Endothelial cell of hepatic sinusoid (primary cell): ENCODE data around the gene AFF3.
"Not testable (repeated sequence)": the region's sequence is repeated elsewhere in the genome, so short reads cannot be mapped to it uniquely, and the experiment has no call there.

ENCODE experiments used
- in situ Hi-C: cut with HindIII; loops from 2 replicates; pipeline ENCODE4 v1.10.0; 2017; ENCODE audit warnings: low sequenced_read_pairs

Gene AFF3

DNA sequence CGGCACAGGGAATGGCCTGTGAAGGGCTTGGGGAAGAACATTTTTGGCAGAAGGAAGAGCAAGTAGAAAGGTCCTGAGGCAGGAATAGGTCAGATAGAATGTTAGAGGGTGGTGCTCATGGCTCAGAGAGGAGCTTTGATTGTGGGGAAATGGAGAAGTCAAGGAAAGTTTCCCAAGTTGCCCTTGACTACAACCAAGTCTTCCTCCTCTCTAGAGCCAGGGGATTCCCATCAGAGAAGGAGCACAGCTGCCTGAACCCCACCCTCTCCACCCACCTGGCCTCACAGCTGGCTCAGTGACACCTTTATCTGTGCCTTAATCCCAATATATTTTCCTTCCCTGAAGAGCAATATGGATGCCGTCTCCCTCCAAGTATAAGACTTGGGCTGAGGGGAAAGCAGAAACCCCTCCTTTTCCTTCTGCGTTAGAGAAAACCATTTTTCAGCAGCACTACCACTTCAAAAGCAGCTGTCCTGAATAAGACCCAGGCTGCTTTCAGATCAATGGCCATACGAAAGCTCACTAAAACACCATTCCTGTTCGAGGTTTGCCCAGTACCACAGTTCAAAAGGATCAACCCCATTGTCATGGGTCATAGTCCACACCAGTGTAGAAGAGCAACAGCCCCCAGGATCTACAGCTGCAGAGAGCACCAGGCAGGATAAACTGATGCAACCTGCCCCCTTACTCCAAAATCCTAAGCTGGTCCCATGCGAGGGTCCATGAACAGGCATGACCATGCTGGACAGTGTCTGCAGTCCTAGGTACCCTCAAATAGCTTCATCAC, 199.6 kb downstream of the AFF3 start:
- in situ Hi-C loops = no loop called here

DNA sequence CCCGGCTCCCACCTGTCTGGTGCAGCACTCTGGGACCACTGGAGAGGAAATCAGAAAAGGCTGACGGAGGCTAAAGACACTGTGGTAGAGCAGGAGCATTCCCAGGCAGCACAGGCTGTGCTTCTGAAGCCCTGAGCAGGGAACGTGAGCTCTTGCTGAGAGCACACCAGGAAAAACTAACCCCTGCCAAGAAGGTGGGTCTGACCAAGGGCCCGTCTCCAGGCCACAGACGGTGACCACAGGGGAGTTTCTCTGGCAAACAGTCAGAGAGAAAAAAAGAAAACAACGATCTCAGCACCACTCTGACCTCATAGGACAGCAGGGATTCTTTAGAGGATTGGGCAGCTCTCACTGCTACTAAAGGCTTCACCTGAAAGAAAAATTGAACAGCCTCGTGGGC, 201.4 kb downstream of the AFF3 start:
- in situ Hi-C loops = no loop called here

DNA sequence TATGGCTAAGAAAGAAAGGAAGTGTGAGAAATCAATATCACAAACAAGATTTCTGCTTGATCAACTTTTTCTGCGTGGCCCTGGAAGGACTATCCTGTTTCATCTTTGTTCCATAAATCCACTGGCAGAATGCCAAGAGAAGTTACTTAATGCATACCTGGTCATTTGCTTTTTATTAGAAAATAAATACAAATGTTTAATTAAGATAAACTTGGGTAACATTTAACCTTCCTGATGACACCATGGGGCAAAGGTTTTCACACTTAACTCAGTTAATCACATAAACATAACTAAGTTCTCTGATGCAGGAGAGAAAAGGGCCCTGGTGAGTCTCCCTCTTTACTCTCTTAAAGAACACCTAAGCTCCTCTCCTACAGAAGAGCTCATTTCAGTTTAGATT, 203.3 kb downstream of the AFF3 start:
- in situ Hi-C loops = no loop called here

DNA sequence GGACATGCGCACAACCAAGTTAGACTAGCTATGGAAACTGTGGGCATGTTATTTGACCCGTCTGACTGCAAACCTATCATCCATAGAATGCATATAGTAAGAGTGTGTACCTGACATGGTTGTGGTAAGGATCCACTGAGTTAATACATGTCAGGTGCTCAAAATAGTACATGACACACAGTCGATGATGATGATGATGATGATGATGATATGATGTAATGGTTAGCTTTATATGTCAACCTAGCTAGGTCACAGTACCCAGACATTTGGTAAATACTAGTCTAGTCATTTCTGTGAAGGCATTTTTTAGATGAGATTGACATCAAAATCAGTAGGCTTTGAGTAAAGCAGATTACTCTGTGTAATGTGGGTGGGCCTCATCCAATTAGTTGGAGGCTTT, 204.1 kb downstream of the AFF3 start:
- in situ Hi-C loops = no loop called here

DNA sequence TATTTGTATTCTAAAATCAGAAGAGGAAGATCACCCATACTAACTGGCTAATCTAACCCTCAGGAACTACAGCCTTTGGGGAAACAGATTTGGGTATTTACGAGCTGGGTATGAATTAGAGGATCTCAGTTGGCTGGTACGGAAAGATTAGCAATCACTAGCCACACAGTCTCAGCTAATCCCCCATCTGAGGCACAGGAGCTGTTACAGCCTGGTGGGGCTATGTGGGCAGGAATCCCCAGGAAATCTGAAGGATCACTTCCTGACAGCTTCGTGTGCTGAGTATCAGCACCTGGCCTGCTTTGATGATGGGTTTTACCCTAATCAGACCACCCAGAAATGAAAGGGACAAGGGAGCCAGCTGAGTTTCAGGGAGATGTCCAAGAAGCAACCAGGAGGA, 206.3 kb downstream of the AFF3 start:
- in situ Hi-C loops = no loop called here

DNA sequence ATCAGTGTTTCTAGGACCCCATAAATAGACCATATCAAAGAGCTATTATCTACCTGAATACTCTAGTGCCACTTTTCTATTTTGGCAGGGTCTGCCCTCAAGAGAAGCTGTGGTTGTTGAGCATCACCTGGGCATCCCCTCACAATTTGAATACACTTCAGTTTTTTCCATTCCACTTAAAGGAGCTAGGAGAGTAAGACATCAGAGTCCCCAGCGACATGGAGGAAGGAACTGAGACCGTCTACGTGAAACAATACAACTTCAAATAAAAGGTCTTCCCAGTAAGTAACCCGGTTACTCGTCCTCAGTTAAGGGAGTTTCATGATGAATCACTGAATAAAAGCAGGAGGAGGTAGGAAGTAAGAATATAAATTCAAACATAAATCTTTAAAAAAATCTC, 206.7 kb downstream of the AFF3 start:
- in situ Hi-C loops = no loop called here

DNA sequence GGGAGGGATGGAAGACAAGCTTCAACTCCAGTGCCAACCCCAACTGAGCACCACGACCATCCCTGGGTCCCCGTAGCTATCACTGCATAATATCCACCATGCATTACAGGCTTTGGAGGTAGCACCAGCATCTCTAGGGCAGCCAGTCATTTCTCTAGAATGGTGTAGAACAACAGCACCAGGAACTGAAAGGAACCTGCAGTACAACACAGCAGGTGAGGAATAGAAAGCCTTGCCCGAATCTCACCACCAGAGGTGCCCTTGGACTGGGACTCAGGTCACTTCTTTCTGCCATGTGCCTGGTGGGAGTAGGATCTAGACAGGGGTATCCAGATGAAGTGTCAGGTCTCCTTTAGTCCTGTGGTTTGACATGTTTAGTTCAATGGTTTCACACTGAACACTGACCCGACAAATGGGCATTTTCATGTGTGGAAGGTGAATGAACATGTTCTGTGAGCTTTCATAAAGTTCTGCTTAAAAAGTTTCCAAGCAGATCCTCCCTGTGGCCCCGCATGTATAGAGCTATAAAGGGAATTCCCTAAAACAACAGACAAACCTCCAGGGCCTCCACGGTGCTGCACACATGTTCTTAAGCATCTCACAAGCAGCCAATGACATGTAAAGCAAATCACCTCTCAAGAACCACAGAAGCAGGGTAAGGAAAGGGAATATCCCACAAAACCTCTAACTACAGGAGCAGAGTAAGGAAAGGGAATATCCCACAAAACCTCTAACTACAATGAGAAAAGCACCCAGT, 208.3 kb downstream of the AFF3 start:
- in situ Hi-C loops = loop anchor here (5.0 kb wide), 2 partner anchors 42 to 48 kb away; no protein-coding TSS in a partner anchor

DNA sequence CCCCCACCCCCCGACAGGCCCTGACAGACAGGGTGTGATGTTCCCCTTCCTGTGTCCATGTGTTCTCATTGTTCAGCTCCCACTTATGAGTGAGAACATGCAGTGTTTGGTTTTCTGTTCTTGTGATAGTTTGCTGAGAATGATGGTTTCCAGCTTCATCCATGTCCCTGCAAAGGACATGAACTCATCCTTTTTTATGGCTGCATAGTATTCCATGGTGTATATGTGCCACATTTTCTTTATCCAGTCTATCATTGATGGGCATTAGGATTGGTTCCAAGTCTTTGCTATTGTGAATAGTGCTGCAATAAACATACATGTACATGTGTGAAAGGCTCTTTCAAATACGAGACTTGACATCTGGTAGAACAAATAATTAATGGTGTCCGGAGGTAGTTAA, 208.9 kb downstream of the AFF3 start:
- in situ Hi-C loops = loop anchor here (5.0 kb wide), 2 partner anchors 41 to 49 kb away; no protein-coding TSS in a partner anchor

DNA sequence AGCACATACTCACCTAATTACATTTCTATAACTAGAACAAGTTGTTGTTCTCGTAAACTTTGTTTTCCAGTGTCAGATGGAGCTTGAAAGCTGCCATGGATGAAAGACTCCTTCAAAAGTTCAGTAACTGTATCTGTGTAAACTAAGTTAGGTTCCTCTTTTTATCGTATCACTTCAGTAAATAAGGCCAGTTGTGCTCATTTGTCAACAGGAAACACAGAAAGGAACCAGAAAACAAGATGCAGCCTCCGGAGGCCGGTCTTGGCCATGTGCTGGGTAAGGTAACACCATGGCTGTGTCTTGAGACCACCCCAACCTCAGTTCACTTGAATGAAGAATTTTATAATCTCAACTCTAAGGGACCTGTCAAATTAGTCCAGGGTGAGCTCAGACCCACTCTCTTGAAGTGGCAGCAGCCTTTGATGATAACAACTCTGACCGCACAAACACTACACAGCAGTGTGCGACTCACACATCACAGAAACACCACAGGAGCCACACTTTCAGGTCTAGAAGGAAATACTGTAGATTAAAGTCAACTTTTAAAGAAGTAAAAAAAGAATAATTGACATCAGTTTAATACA, 213.8 kb downstream of the AFF3 start:
- in situ Hi-C loops = no loop called here

DNA sequence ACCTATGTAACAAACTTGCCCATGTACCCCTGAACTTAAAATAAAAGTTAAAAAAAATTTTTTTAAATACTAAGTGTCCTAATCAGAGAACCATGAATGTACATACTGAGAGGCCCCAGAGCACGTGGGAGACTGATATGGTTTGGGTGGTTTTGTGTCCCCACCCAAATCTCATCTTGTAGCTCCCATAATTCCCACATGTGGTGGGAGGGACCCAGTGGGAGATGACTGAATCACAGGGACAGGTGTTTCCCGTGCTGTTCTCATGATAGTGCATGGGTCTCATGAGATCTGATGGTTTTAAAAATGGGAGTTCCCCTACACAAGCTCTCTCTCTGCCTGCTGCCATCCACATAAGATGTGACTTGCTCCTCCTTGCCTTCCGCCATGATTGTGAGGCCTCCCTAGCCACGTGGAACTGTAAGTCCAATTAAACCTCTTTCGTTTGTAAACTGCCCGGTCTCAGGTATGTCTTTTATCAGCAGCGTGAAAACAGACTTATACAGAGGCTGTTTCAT, 214.6 kb downstream of the AFF3 start:
- in situ Hi-C loops = not testable (repeated sequence)

DNA sequence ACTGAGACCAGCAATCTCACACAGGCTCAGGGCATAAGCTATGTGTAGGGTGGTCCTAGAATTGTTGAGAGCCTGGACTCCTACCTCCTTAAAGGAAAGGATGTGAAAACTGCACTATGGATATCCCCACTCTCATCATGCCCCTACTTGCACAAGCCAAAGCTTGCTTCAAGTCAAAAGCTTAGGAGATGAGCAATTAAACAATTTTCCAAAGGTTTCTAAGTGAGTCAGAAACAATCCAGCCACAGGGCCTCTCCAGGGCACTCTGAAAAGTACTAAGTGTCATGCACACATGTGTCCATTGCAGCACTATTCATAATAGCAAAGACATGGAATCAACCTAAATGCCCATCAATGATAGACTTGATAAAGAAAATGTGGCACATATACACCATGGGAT, 215.4 kb downstream of the AFF3 start:
- in situ Hi-C loops = no loop called here

DNA sequence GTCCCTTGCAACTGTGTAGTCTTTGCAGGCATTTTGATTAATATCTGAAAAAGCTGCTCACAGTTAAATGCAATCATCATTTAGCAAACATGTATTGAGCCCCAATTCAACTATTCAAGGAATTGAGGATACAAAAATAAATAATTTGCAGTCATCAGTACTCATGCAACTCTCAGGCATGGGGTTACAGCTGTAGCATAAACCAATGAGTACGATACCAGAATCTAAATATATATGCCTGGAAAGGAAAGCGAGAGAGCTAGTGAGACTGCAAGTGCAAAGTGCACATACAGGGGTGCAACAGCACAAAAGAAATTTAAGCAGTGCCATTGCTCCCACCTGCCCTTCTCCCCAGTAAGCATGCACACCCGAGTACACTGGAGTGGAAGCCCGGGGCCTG, 216.4 kb downstream of the AFF3 start:
- in situ Hi-C loops = no loop called here

DNA sequence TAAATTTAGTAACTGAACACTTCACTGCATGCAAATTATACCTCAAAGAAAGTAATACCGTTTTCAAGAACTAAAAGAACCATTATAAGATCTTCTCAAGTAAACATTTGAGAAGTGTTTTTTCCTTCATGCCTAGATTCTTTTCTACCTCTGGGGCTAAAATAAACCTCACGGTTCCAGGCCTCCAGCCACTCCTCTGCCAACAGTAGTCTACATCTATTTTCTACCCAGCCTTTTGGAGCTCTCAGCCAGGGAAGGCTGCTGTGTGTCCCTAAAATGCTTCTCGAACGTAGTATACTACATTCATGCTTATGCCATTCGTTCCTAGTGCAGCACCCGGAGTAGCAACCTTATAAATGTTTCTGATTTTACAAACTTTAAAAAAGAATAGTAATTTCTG, 219.7 kb downstream of the AFF3 start:
- in situ Hi-C loops = no loop called here

DNA sequence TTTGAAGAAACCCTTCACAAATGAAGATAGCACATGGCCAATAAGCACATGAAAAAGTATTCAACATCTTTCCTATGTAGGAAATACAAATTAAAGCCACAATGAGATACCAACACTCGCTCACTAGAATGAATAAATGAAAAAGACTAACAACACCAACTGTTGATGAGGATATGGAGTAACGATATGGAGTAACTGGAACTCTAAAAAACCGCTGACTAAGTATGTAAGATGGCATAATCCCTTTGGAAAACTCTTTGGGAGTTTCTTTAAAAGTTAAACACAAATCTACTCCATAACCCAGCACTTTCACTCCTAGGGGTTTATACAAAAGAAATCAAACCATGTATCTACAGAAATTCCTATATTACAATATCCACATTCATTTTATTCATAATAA, 220.5 kb downstream of the AFF3 start:
- in situ Hi-C loops = no loop called here

DNA sequence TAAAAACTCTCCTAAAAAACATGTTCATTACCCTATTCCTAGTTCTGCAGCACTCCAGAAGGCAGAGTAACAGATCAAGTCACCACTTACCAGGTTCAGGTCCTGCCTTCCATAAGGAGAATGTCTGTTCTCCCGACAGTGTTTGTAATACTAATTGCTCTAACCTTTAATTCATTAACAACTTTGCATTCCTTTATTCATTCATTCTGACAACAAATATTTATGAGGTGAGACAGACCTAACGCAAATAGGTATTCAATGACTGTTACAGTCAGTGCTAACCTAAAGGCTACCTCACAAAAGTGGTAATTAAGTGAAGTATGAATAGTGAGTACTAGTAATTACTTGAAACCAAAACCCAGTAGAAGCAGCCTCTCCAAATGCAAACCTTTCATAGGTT, 224.0 kb downstream of the AFF3 start:
- in situ Hi-C loops = no loop called here

DNA sequence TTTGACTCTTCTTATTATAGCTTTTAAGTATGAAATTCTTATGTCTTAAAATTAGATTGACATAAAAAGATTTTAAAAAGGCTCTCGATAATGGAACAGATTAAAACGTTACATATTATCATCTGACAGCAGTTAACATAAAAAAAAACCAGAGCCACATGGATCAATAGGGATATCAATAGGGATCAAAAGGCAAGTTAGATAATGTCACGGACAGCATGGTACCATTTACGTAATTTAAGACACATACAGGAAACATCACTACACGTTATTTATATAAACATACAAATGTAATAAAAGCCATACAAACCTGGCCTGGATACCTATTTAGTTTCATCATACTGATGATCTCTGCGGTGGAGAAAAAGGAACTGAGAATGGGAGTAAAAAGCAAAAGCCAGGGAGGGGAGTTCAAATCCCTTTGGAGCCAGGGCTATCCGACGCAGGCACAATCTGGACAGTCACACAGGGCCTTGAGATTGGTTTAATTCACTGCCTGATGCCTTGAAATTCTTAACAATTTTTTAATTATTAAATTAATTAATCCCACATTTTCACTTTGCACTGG, 227.2 kb downstream of the AFF3 start:
- in situ Hi-C loops = no loop called here

DNA sequence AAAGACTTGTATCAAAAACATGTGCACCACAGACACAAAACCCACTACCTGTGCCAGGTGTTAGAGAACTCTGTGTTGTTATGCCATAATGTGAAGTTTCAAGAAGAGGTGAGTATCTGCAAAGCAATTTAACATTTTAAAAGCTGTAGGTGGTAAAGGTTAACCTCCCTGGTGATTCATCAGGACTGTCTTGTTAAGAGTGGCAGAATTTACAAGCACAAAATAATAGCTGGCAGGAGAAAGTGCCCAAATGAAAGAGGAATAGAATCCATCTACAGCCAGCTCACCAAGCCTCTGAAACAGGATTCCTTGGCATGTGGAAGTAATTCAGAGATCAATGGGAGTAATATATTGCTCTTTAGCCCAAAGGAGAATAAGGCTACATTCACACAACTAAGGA, 230.7 kb downstream of the AFF3 start:
- in situ Hi-C loops = no loop called here

DNA sequence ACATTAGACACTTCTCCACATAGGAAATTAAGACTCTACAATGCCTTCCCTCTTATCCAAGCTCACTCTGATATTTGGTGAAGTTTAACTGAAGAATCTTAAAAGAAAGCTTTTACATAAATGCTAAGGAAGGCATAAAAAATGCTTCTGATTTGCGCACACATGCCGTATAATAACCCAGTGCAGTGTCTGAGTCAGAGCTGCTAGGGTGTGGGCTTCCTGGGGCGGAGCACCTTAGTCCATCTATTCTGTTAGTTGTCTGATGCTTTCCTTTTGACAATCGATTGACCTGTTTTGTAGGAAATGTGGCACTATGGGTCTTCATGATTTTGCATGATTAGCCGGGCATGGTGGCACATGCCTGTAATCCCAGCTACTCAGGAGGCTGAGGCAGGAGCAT, 231.5 kb downstream of the AFF3 start:
- in situ Hi-C loops = no loop called here

DNA sequence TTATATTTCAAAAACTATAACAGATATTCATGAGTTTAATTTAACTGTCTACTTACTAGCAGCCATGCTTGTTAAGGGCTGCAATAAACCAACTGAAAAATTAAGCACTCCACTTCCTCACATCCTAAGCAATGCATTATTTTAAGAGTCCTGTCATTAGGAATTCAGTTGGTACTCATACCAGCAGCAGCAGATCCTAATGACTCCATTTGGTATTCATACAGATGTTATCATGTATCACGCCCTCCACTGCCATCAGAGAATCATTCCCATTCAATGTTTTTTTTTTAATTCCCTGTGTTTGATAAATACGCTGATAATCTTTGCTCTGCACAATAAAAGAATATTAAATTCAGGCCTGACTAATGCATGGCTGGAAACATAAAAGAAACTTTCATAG, 236.8 kb downstream of the AFF3 start:
- in situ Hi-C loops = no loop called here

DNA sequence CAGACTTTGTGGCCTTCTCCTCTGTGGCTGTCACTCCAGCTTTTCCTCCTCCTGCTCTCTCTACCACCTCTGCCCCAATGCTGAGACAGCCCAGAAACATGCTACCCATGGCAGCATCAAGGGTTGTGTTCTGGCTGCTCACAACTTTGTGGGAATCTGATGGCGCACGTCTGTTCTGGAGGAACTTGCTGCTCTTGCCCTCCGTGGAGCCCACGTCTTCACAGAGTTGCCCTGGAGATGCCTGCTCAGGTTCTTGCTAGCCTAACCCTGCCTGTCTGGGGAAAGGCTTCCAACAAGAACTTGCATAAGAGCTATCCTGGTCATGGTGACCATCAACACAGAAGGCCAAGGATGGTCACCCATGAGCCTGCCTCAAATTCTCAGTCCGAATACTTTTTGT, 237.4 kb downstream of the AFF3 start:
- in situ Hi-C loops = no loop called here

DNA sequence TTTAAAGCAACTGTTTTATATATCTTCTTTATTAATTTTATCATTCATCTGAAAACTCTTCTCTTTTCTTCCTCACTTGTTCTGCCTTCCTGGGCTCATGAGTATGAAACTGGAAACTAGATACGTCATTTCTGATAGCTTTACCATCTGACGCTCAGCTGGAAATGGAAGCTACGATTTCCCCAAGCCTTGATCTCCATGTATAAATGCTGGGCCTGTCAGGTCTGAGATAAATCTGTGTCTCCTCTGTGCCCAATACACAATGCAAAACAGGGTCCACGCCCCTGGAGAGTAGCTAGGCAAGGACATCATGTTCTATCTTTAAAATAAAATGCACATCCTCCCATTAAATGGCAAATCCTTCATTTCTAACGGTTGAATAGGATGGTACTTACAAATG, 238.4 kb downstream of the AFF3 start:
- in situ Hi-C loops = loop anchor here (5.0 kb wide), 1 partner anchor 62 kb away; no protein-coding TSS in a partner anchor
